ENCODE results near the gene GTF3C1. TPM values are rescaled to one million over a fixed set of nuclear protein-coding genes. Genes with fewer than 3 reads are reported as not detected.

Gene GTF3C1
- total RNA-seq, 4 donors from 2014 or later: 73.2 to 247 (median 85.3) TPM

DNA sequence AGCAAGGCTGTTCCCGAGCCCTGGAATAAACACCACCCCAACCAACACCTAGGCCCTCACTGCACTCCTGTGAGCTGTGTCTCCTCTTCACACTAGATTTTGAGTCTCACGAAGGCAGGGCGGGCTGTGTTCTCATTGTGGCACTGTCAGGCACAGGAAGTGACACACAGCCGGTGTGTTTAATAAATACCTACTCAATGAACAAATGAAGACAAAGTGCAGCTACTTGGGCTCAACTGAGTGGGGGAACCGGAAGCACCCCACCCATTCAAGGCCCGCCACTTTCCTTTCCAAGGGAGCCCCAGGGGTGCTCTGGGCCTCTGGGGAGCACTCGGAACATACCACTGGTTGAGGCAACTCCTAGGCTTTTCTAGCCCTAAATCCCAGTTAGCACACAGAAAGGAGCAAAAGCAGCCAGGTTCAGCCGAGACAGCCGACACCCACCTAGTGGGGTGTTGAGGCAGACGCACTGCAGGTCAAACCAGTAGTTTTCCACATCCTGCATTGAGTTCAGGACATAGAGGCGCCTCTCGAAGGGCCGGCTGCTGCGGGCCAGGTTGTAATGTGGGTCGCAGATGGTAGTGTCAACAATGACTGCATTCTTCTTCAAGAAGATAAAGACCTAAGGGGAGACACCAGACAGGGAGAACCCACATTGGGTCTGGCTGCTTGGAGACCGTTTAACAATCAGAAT, 57.7 kb downstream of the GTF3C1 start:
- Histone ChIP-seq H3K9me3 (no peaks in the 10 kb centered on the region), H3K4me3 (no peak overlapping the region), H3K27me3 (no peaks in the 10 kb centered on the region), H3K4me1 (no peaks in the 10 kb centered on the region), H3K36me3 (no peaks in the 10 kb centered on the region), H3K27ac (peak overlapping the region in 1 of 2 donors; percentile 28)
- no peak for DNase-seq
- intact Hi-C loops (cut with DNase I; ENCODE audit: low total_unique reads): no loop called here
- no peak for TF ChIP-seq POLR2A (IDR thresholded peaks at IDR 0.05)
- TF ChIP-seq, protein P1, sequence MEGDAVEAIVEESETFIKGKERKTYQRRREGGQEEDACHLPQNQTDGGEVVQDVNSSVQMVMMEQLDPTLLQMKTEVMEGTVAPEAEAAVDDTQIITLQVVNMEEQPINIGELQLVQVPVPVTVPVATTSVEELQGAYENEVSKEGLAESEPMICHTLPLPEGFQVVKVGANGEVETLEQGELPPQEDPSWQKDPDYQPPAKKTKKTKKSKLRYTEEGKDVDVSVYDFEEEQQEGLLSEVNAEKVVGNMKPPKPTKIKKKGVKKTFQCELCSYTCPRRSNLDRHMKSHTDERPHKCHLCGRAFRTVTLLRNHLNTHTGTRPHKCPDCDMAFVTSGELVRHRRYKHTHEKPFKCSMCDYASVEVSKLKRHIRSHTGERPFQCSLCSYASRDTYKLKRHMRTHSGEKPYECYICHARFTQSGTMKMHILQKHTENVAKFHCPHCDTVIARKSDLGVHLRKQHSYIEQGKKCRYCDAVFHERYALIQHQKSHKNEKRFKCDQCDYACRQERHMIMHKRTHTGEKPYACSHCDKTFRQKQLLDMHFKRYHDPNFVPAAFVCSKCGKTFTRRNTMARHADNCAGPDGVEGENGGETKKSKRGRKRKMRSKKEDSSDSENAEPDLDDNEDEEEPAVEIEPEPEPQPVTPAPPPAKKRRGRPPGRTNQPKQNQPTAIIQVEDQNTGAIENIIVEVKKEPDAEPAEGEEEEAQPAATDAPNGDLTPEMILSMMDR (IDR thresholded peaks at IDR 0.05): no peak

DNA sequence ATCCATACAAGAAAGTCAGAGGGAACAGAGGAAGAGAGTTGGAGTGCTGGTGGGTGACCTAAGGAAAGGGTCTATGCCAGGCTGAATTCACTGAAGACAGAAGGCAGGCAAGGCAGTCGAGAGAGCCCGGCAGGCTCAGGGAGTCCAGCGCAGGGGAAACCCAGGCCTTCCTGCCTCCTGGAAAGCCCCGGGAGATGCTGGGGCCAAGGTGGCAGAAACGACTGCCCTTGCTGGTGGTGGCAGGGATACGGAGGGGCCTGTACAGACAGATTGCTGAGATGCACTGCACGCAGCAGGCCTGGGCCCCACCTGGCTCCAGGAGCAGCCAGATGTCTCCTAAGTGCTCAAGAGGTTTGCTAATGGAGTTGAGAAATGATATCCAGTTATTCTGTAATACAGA, 59.8 kb downstream of the GTF3C1 start:
- no peak for DNase-seq
- H3K27ac ChIP-seq: no peak overlapping the region
- H3K36me3 ChIP-seq: no peaks in the 10 kb centered on the region
- H3K4me1 ChIP-seq: no peaks in the 10 kb centered on the region
- H3K27me3 ChIP-seq: no peaks in the 10 kb centered on the region
- no peaks in the 10 kb centered on the region for H3K9me3 ChIP-seq
- H3K4me3 ChIP-seq: no peak overlapping the region
- intact Hi-C loops (cut with DNase I; ENCODE audit: low total_unique reads): no loop called here
- TF ChIP-seq POLR2A (IDR thresholded peaks at IDR 0.05): no peak
- TF ChIP-seq, protein P1 (IDR thresholded peaks at IDR 0.05): no peak

GRCh38 chr16:27489421-27489820, 60.3 kb downstream of the GTF3C1 start:
- H3K27ac ChIP-seq: no peak overlapping the region
- DNase-seq: no peak
- H3K36me3 ChIP-seq: no peaks in the 10 kb centered on the region
- H3K27me3 ChIP-seq: no peaks in the 10 kb centered on the region
- no peak overlapping the region for H3K4me3 ChIP-seq
- H3K9me3 ChIP-seq: no peaks in the 10 kb centered on the region
- no peaks in the 10 kb centered on the region for H3K4me1 ChIP-seq
- TF ChIP-seq, protein P1 (IDR thresholded peaks at IDR 0.05): no peak
- TF ChIP-seq POLR2A (IDR thresholded peaks at IDR 0.05): no peak
- intact Hi-C loops (cut with DNase I; ENCODE audit: low total_unique reads): no loop called here

GRCh38 chr16:27486760-27487159, 63.0 kb downstream of the GTF3C1 start:
- H3K27me3 ChIP-seq: no peaks in the 10 kb centered on the region
- TF ChIP-seq POLR2A (IDR thresholded peaks at IDR 0.05): no peak
- TF ChIP-seq, protein P1 (IDR thresholded peaks at IDR 0.05): no peak
- H3K27ac ChIP-seq: no peak overlapping the region
- no peak for DNase-seq
- no peaks in the 10 kb centered on the region for H3K9me3 ChIP-seq
- no peaks in the 10 kb centered on the region for H3K36me3 ChIP-seq
- intact Hi-C loops (cut with DNase I; ENCODE audit: low total_unique reads): no loop called here
- no peak overlapping the region for H3K4me3 ChIP-seq
- no peaks in the 10 kb centered on the region for H3K4me1 ChIP-seq

DNA sequence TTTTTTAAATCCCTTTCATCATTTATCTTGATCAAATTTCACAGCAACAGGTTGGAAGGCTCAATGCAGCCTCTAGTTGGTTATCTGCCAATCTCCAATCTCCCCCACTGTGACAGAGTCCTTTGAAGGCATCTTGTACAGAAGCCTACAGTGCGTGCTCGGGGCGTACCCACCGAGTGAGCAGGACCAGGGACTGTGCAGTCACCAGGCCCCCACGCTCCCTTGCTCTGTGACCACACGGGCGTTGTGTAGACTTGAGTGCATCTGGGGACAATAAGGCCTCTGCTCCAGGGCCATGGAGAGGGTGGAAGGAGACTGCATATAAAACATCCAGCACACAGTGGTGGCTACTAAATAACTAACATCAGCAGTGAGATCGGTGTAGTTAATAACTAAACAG, 63.4 kb downstream of the GTF3C1 start:
- H3K36me3 ChIP-seq: no peaks in the 10 kb centered on the region
- intact Hi-C loops (cut with DNase I; ENCODE audit: low total_unique reads): no loop called here
- H3K9me3 ChIP-seq: no peaks in the 10 kb centered on the region
- no peaks in the 10 kb centered on the region for H3K4me1 ChIP-seq
- no peak overlapping the region for H3K27ac ChIP-seq
- H3K27me3 ChIP-seq: no peaks in the 10 kb centered on the region
- no peak overlapping the region for H3K4me3 ChIP-seq
- no peak for DNase-seq
- TF ChIP-seq, protein P1 (IDR thresholded peaks at IDR 0.05): no peak
- TF ChIP-seq POLR2A (IDR thresholded peaks at IDR 0.05): no peak

All from uterus (tissue), 4 donors.